K562 (cell line): Measurements from ENCODE around the gene RAB1B.

Source experiments
- BACH1 ChIP-seq: fragments of 200-800 bp; sonication (Bioruptor generic); IDR thresholded peaks from 2 replicates; pipeline ENCODE4 v1.6.1; 2016; ENCODE audit warnings: missing genetic modification characterization, missing compliant biosample characterization
- BRCA1 ChIP-seq, 2 experiments: fragments of 450-650 bp in 1 of 2; sonication (generic) in 1 of 2; formaldehyde crosslinking in 1 of 2; IDR thresholded peaks; 2 replicates each; pipeline versions ENCODE4 v1.5.0 to v1.6.1; 2017 to 2020; ENCODE audit warnings: mild to moderate bottlenecking in 1 of 2, missing genetic modification reagents in 1 of 2
- CBX5 ChIP-seq: IDR thresholded peaks from 2 replicates; pipeline ENCODE4 v1.6.1; 2014; ENCODE audit warnings: low read depth, borderline replicate concordance
- GABPA ChIP-seq: fragments of 200-800 bp; sonication (Bioruptor generic); conservative IDR thresholded peaks from 2 replicates; pipeline ENCODE4 v1.6.1; 2016; ENCODE audit warnings: low read depth, missing genetic modification characterization, missing compliant biosample characterization
- PATZ1 ChIP-seq: fragments of 250-450 bp; sonication (Bioruptor Pico); IDR thresholded peaks from 2 replicates; pipeline ENCODE4 v1.5.0; 2020; ENCODE audit warnings: mild to moderate bottlenecking, borderline replicate concordance
- PHB ChIP-seq: fragments of 250-450 bp; sonication (Bioruptor Pico); IDR thresholded peaks from 2 replicates; pipeline ENCODE4 v1.5.0; 2021
- POLR2AphosphoS5 ChIP-seq: IDR thresholded peaks from 2 replicates; pipeline ENCODE4 v1.6.1; 2011; ENCODE audit warnings: mild to moderate bottlenecking, low read depth, low read length, moderate library complexity; ENCODE audit not compliant: control insufficient read depth, insufficient read depth
- ZNF217 ChIP-seq: sonication (generic); formaldehyde crosslinking; IDR thresholded peaks from 2 replicates; pipeline ENCODE4 v1.8.0; 2022; ENCODE audit warnings: mild to moderate bottlenecking, missing genetic modification reagents
- ZNF699 ChIP-seq: fragments of 250-450 bp; sonication (Bioruptor Pico); IDR thresholded peaks from 2 replicates; pipeline ENCODE4 v1.8.0; 2021; ENCODE audit warnings: mild to moderate bottlenecking, moderate library complexity; ENCODE audit not compliant: insufficient replicate concordance
- TF ChIP-seq, protein P1 (sequence below), 2 experiments: fragments of 450-650 bp; IDR thresholded peaks; 2 replicates each; pipeline ENCODE4 v1.6.1; 2016; ENCODE audit warnings: mild to moderate bottlenecking in 2 of 2, borderline replicate concordance in 1 of 2, low read depth in 1 of 2, moderate library complexity in 1 of 2

GRCh38 chr11:66291303-66291705 is 22.9 kb downstream of the RAB1B start:
- TF ChIP-seq PATZ1 (CRISPR knock-in tag) (no peak), CBX5 (no peak), BACH1 (tag) (no peak), PHB (CRISPR knock-in tag) (no peak), BRCA1 (IDR thresholded peaks at IDR 0.05) (no peak), BRCA1 (CRISPR knock-in tag; IDR thresholded peaks at IDR 0.05) (no peak), GABPA (no peak), ZNF699 (CRISPR knock-in tag) (no peak), ZNF217 (CRISPR knock-in tag) (no peak), POLR2AphosphoS5 (no peak)
- TF ChIP-seq, protein P1, sequence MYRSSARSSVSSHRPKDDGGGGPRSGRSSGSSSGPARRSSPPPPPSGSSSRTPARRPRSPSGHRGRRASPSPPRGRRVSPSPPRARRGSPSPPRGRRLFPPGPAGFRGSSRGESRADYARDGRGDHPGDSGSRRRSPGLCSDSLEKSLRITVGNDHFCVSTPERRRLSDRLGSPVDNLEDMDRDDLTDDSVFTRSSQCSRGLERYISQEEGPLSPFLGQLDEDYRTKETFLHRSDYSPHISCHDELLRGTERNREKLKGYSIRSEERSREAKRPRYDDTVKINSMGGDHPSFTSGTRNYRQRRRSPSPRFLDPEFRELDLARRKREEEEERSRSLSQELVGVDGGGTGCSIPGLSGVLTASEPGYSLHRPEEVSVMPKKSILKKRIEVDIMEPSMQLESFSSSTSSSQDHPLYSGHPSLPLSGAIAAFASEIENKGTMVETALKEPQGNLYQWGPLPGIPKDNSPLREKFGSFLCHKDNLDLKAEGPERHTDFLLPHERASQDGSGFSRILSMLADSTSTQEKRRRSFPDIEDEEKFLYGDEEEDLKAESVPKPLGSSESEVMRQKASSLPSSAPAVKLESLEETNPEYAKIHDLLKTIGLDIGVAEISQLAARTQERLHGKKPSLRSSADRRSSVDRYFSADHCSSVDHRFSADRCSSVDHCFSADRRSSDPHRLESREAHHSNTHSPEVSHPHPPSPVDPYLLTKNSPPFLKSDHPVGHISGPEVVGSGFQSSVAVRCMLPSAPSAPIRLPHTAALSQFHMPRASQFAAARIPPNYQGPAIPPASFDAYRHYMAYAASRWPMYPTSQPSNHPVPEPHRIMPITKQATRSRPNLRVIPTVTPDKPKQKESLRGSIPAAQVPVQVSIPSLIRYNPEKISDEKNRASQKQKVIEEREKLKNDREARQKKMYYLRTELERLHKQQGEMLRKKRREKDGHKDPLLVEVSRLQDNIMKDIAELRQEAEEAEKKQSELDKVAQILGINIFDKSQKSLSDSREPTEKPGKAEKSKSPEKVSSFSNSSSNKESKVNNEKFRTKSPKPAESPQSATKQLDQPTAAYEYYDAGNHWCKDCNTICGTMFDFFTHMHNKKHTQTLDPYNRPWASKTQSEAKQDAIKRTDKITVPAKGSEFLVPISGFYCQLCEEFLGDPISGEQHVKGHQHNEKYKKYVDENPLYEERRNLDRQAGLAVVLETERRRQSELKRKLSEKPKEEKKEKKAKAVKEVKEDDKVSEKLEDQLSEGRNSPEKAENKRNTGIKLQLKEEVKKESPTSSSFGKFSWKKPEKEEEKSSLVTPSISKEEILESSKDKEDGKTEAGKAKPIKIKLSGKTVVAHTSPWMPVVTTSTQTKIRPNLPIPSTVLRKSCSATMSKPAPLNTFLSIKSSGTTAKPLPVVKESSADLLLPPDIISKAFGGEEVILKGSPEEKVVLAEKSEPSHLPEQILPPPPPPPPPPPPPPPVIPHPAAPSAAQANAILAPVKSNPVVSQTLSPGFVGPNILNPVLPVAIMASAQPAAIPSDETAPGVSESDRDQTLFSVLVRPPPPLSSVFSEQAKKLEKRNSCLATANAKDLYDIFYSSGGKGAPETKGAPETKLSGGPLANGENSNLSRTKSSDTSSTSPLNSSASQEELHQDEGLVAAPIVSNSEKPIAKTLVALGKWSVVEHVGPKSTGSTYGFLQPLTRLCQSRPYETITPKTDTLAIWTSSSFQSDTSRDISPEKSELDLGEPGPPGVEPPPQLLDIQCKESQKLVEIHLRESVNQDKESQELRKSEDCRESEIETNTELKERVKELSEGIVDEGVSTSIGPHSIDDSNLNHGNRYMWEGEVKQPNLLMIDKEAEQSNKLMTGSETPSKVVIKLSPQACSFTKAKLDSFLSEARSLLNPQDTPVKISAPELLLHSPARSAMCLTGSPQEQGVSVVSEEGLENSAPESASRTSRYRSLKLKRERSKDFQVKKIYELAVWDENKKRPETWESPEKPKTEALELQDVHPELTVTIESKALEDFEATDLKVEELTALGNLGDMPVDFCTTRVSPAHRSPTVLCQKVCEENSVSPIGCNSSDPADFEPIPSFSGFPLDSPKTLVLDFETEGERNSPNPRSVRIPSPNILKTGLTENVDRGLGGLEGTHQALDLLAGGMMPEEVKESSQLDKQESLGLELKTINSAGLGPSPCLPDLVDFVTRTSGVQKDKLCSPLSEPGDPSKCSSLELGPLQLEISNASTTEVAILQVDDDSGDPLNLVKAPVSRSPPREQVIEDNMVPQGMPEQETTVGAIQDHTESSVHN (IDR thresholded peaks at IDR 0.05; ENCODE audit: borderline replicate concordance in 1 of 2, low read depth in 1 of 2), result no peak
